Mammary epithelial cell (primary cell): ENCODE measurements around the gene MBD3.

Experiments used
- EZH2 ChIP-seq: IDR thresholded peaks from 2 replicates; pipeline ENCODE4 v1.6.1; 2012; ENCODE audit warnings: low read length, inconsistent platforms, borderline replicate concordance
- TF ChIP-seq, protein P1 (sequence below), 2 donors: IDR thresholded peaks in 1 of 2; conservative IDR thresholded peaks in 1 of 2; 2 replicates each; pipeline ENCODE4 v1.5.1; 2011 to 2012; ENCODE audit warnings: inconsistent platforms in 2 of 2, low read length in 2 of 2, mild to moderate bottlenecking in 2 of 2, control low read depth in 1 of 2, low read depth in 1 of 2; ENCODE audit not compliant: insufficient read depth in 1 of 2; ENCODE audit errors: extremely low read depth in 1 of 2

- TF ChIP-seq, protein P1, sequence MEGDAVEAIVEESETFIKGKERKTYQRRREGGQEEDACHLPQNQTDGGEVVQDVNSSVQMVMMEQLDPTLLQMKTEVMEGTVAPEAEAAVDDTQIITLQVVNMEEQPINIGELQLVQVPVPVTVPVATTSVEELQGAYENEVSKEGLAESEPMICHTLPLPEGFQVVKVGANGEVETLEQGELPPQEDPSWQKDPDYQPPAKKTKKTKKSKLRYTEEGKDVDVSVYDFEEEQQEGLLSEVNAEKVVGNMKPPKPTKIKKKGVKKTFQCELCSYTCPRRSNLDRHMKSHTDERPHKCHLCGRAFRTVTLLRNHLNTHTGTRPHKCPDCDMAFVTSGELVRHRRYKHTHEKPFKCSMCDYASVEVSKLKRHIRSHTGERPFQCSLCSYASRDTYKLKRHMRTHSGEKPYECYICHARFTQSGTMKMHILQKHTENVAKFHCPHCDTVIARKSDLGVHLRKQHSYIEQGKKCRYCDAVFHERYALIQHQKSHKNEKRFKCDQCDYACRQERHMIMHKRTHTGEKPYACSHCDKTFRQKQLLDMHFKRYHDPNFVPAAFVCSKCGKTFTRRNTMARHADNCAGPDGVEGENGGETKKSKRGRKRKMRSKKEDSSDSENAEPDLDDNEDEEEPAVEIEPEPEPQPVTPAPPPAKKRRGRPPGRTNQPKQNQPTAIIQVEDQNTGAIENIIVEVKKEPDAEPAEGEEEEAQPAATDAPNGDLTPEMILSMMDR (conservative IDR thresholded peaks at IDR 0.05 in 1 of 2, IDR thresholded peaks at IDR 0.05 in 1 of 2; ENCODE audit: extremely low read depth in 1 of 2, insufficient read depth in 1 of 2, low read depth in 1 of 2, low read length in 2 of 2), result no peak
- TF ChIP-seq EZH2, result no peak
Measured at GRCh38 chr19:1626417-1627010, 33.8 kb upstream of the MBD3 start.
